A549 (cell line): ENCODE measurements around the gene MAP9. TPM values are rescaled to one million over a fixed set of nuclear protein-coding genes. Genes with fewer than 3 reads are reported as not detected.

Experiments
- ATAC-seq, 2 experiments: fragments of 200-7000 bp in 1 of 2; fragments of >200 bp in 1 of 2; cut with Nextera tagmentation in 1 of 2; cut with Tn5 transposase in 1 of 2; 3 replicates each; pipeline versions ENCODE4 v1.8.0 to v1.9.1; 2018 to 2020; ENCODE audit warnings: mild to moderate bottlenecking in 1 of 2, moderate library complexity in 1 of 2
- CTCF ChIA-PET: fragments of 300-600 bp; sonication (Branson Sonifier 250); formaldehyde crosslinking; extraction: SDS; loops from one replicate; lab custom pipeline; 2021; ENCODE audit warnings: antibody characterized with exemption, inconsistent platforms; lab: Yijun Ruan, JAX
- POLR2A ChIA-PET: fragments of 350-600 bp; formaldehyde crosslinking; extraction: SDS; loops from one replicate; lab custom pipeline; 2021; ENCODE audit warnings: antibody characterized with exemption, inconsistent platforms; lab: Yijun Ruan, JAX
- DNase-seq, 2 experiments: peaks; one replicate each; pipeline versions ENCODE4 v3.0.0 to v3.0.0-alpha.2; 2011 to 2016; ENCODE audit warnings: low read depth in 1 of 2, low spot score in 1 of 2
- FAIRE-seq: peaks from 2 replicates; lab custom pipeline; 2011; peaks lifted over from hg19 to GRCh38; lab: Jason Lieb, UNC
- H3K27ac ChIP-seq, 2 experiments: fragments of >200 bp; sonication (Bioruptor Twin); formaldehyde crosslinking; 3 replicates each; pipeline ENCODE4 v1.5.1; 2016 to 2017
- H3K4me1 ChIP-seq: fragments of >200 bp; sonication (Bioruptor Twin); formaldehyde crosslinking; 3 replicates; pipeline ENCODE4 v1.6.1; 2016
- H3K4me2 ChIP-seq: fragments of >200 bp; sonication (Bioruptor Twin); formaldehyde crosslinking; 3 replicates; pipeline ENCODE4 v1.6.1; 2016
- H3K4me3 ChIP-seq: fragments of >200 bp; sonication (Bioruptor Twin); formaldehyde crosslinking; 3 replicates; pipeline ENCODE4 v1.5.1; 2016
- H3K9me3 ChIP-seq: fragments of >200 bp; sonication (Bioruptor Twin); formaldehyde crosslinking; 3 replicates; pipeline ENCODE4 v1.6.1; 2016
- CEBPB ChIP-seq, 2 experiments: fragments of >200 bp in 1 of 2; sonication (Bioruptor Twin) in 1 of 2; formaldehyde crosslinking in 1 of 2; IDR thresholded peaks; 2 replicates each; pipeline ENCODE4 v1.6.1; 2012 to 2016
- CHD4 ChIP-seq: fragments of 200-600 bp; sonication (generic); IDR thresholded peaks from 2 replicates; pipeline ENCODE4 v1.6.1; 2016; ENCODE audit warnings: antibody characterized with exemption, mild to moderate bottlenecking, borderline replicate concordance
- CTCF ChIP-seq: fragments of >200 bp; sonication (Bioruptor Twin); formaldehyde crosslinking; IDR thresholded peaks from 3 replicates; pipeline ENCODE4 v1.5.1; 2016
- EHF ChIP-seq: fragments of 250-450 bp; sonication (Bioruptor Pico); IDR thresholded peaks from 2 replicates; pipeline ENCODE4 v1.5.0; 2020; ENCODE audit warnings: mild to moderate bottlenecking
- GATA3 ChIP-seq: IDR thresholded peaks from 2 replicates; pipeline ENCODE4 v1.6.1; 2012; ENCODE audit warnings: borderline replicate concordance
- HEYL ChIP-seq: fragments of 250-450 bp; sonication (Bioruptor Pico); IDR thresholded peaks from 2 replicates; pipeline ENCODE4 v1.8.0; 2021; ENCODE audit warnings: mild to moderate bottlenecking, moderate library complexity
- HOXA7 ChIP-seq: fragments of 250-450 bp; sonication (Bioruptor Pico); IDR thresholded peaks from 2 replicates; pipeline ENCODE4 v1.5.0; 2020; ENCODE audit warnings: mild to moderate bottlenecking, moderate library complexity
- POLR2A ChIP-seq: IDR thresholded peaks from 2 replicates; pipeline ENCODE4 v1.6.1; 2012; ENCODE audit warnings: mild to moderate bottlenecking, low read length
- POLR2AphosphoS2 ChIP-seq: conservative IDR thresholded peaks from 2 replicates; pipeline ENCODE4 v1.6.1; 2012; ENCODE audit warnings: low read length, improper control_type of control experiment, inconsistent platforms
- RAD21 ChIP-seq, 2 experiments: fragments of >200 bp in 1 of 2; sonication (Bioruptor Twin) in 1 of 2; formaldehyde crosslinking in 1 of 2; IDR thresholded peaks in 1 of 2; conservative IDR thresholded peaks in 1 of 2; 2 replicates in 1 of 2; 3 replicates in 1 of 2; pipeline ENCODE4 v1.6.1; 2012 to 2018; ENCODE audit warnings: inconsistent platforms in 1 of 2
- RARB ChIP-seq: fragments of 250-450 bp; sonication (Bioruptor Pico); IDR thresholded peaks from 2 replicates; pipeline ENCODE4 v1.8.0; 2021; ENCODE audit warnings: mild to moderate bottlenecking, moderate library complexity
- REST ChIP-seq: fragments of 200-600 bp; sonication (generic); IDR thresholded peaks from 2 replicates; pipeline ENCODE4 v1.6.1; 2016; ENCODE audit warnings: antibody characterized with exemption, mild to moderate bottlenecking, moderate library complexity
- RNF2 ChIP-seq: fragments of 200-600 bp; sonication (generic); IDR thresholded peaks from 2 replicates; pipeline ENCODE4 v1.6.1; 2016; ENCODE audit warnings: low read depth, mild to moderate bottlenecking, antibody characterized with exemption, moderate library complexity, borderline replicate concordance
- SMC3 ChIP-seq: fragments of >200 bp; sonication (Bioruptor Twin); formaldehyde crosslinking; IDR thresholded peaks from 3 replicates; pipeline ENCODE4 v1.6.1; 2018; ENCODE audit warnings: inconsistent platforms
- USF2 ChIP-seq: fragments of 450-650 bp; IDR thresholded peaks from 2 replicates; pipeline ENCODE4 v1.6.1; 2014; ENCODE audit warnings: antibody characterized with exemption
- ZNF302 ChIP-seq: fragments of 250-450 bp; sonication (Bioruptor Pico); IDR thresholded peaks from 2 replicates; pipeline ENCODE4 v1.9.0; 2021; ENCODE audit warnings: inconsistent platforms, mild to moderate bottlenecking, moderate library complexity
- WGBS: methylation state at CpG from one replicate; pipeline ENCODE4 v1.1.6; 2017; ENCODE audit errors: missing lambda C conversion rate; 5-methylcytosine and 5-hydroxymethylcytosine counted together
- polyA plus RNA-seq, 4 experiments: library from polyadenylated mRNA; depleted of rRNA in 3 of 4; stranded (reverse); fragments of >200 nt; fragmentation: RNase III in 1 of 4; extraction: RNeasy Plus Mini Kit Qiagen cat#74134 plus additional on column Dnase treatment in 1 of 4; gene quantifications; 2 replicates in 3 of 4; 3 replicates in 1 of 4; pipeline ENCODE4 v1.2.3, GENCODE V29; 2011 to 2017

MAP9 gene
- polyA plus RNA-seq, 2 of the 4 experiments (the other 2 are of a cell fraction): 8.2 to 18.1 TPM

- ATAC-seq: no peak
- CTCF ChIA-PET: interaction anchor here (1.5 kb wide), 1 partner anchor 16 kb away, joined by 4 read pairs; no protein-coding TSS in a partner anchor
Observed at GRCh38 chr4:155388162-155388561, 11.4 kb upstream of the MAP9 start.

GRCh38 chr4:155383541-155383940 lies 6.8 kb upstream of the MAP9 start:
- no peaks in the 10 kb centered on the region for H3K9me3 ChIP-seq
- no peak overlapping the region for H3K27ac ChIP-seq
- peak in 1 of 2 experiments; percentile 56; a peak in 3 of 6 replicates for ATAC-seq
- TF ChIP-seq RARB (no peak), CEBPB (IDR thresholded peaks at IDR 0.05) (no peak), ZNF302 (CRISPR knock-in tag) (no peak), RAD21 (conservative IDR thresholded peaks at IDR 0.05 in 1 of 2, IDR thresholded peaks at IDR 0.05 in 1 of 2) (no peak)
- no peak for FAIRE-seq
- CTCF ChIA-PET: no interaction called here
- WGBS: 49% methylated on average over 3 of the region's 4 CpGs
- H3K4me2 ChIP-seq: no peak overlapping the region
- H3K4me1 ChIP-seq: peaks cover 5% of the 10 kb centered on the region; the same call in 1 of the 3 replicates
- H3K4me3 ChIP-seq: no peak overlapping the region
- POLR2A ChIA-PET: no interaction called here
- DNase-seq: peak in 1 of 2 experiments; percentile 6

More at GRCh38 chr4:155388162-155388561, 11.4 kb upstream of the MAP9 start:
- Histone ChIP-seq H3K27ac (no peak overlapping the region), H3K4me1 (peaks cover 22% of the 10 kb centered on the region), H3K4me3 (no peak overlapping the region), H3K9me3 (no peaks in the 10 kb centered on the region), H3K4me2 (no peak overlapping the region)
- DNase-seq: no peak
- POLR2A ChIA-PET: no interaction called here
- WGBS: 89% methylated on average over 5 of the region's 5 CpGs
- TF ChIP-seq HOXA7 (no peak), CHD4 (no peak), RNF2 (no peak), POLR2AphosphoS2 (no peak), REST (no peak), USF2 (no peak)
- no peak for FAIRE-seq

- Histone ChIP-seq H3K4me1 (peaks cover 14% of the 10 kb centered on the region; the same call in 2 of the 3 replicates), H3K9me3 (no peaks in the 10 kb centered on the region), H3K4me2 (peak overlapping the region; percentile 80), H3K4me3 (peak overlapping the region; percentile 79), H3K27ac (peak overlapping the region; percentile 61 to 65)
- DNase-seq (peak in 1 of 2 experiments; percentile 41), FAIRE-seq (no peak), ATAC-seq (peak; percentile 20 to 26; a peak in 3 of 6 replicates)
- POLR2A ChIA-PET: no interaction called here
- WGBS: 4% methylated on average over 3 of the region's 3 CpGs
- TF ChIP-seq EHF (no peak), POLR2A (no peak), ZNF302 (CRISPR knock-in tag) (no peak), GATA3 (no peak)
- CTCF ChIA-PET: interaction anchor here (0.8 kb wide), 1 partner anchor 20 kb away, joined by 3 read pairs; no protein-coding TSS in a partner anchor
Observed at GRCh38 chr4:155377276-155377675, 511 bp upstream of the MAP9 start.

GRCh38 chr4:155371432-155372043 lies 5.2 kb downstream of the MAP9 start:
- DNase-seq (peak in 1 of 2 experiments; percentile 21), ATAC-seq (peak in 1 of 2 experiments; percentile 55; a peak in 2 of 6 replicates), FAIRE-seq (no peak)
- peaks cover 10% of the 10 kb centered on the region; the same call in 2 of the 3 replicates for H3K4me1 ChIP-seq
- H3K4me3 ChIP-seq: no peak overlapping the region
- no peak overlapping the region for H3K27ac ChIP-seq
- no peaks in the 10 kb centered on the region for H3K9me3 ChIP-seq
- CTCF ChIA-PET: interaction anchor here (0.7 to 1.6 kb wide), 2 partner anchors 372 to 518 kb away, joined by 4 read pairs; no protein-coding TSS in a partner anchor
- POLR2A ChIA-PET: no interaction called here
- WGBS: 2% methylated on average over 4 of the region's 4 CpGs
- no peak for TF ChIP-seq HEYL (CRISPR knock-in tag)
- TF ChIP-seq CTCF: peak; percentile 58
- peak; percentile 83 for TF ChIP-seq SMC3
- peak; percentile 62 to 68 for TF ChIP-seq RAD21 (conservative IDR thresholded peaks at IDR 0.05 in 1 of 2, IDR thresholded peaks at IDR 0.05 in 1 of 2)
- no peak overlapping the region for H3K4me2 ChIP-seq
